Immature natural killer cell (primary cell): Measurements from ENCODE around the gene FAM200B. TPM values are rescaled to one million over a fixed set of nuclear protein-coding genes. Genes with fewer than 3 reads are reported as not detected.

ENCODE experiments used
- DNase-seq, 3 donors: peaks; one replicate each; pipeline ENCODE4 v3.0.0; 2022; ENCODE audit warnings: mixed read lengths in 1 of 3
- H3K27ac Mint-ChIP-seq, 6 donors: one replicate each; pipeline ENCODE4 v1.8.0; 2020; ENCODE audit warnings: mixed read lengths in 6 of 6, mild to moderate bottlenecking in 5 of 6, inconsistent platforms in 4 of 6, moderate library complexity in 3 of 6
- H3K27me3 Mint-ChIP-seq, 3 donors: one replicate each; pipeline ENCODE4 v1.8.0; 2020 to 2021; ENCODE audit warnings: low read depth in 3 of 3, mild to moderate bottlenecking in 3 of 3, mixed read lengths in 3 of 3, moderate library complexity in 3 of 3, inconsistent platforms in 1 of 3
- H3K36me3 Mint-ChIP-seq, 3 donors: one replicate each; pipeline ENCODE4 v1.8.0; 2020; ENCODE audit warnings: mixed read lengths in 3 of 3, inconsistent platforms in 2 of 3, mild to moderate bottlenecking in 2 of 3
- H3K4me1 Mint-ChIP-seq, 2 donors: one replicate each; pipeline ENCODE4 v1.8.0; 2020; ENCODE audit warnings: inconsistent platforms in 2 of 2, mild to moderate bottlenecking in 2 of 2, mixed read lengths in 2 of 2, moderate library complexity in 1 of 2
- H3K4me3 Mint-ChIP-seq, 5 donors: one replicate each; pipeline ENCODE4 v1.8.0; 2020; ENCODE audit warnings: mild to moderate bottlenecking in 5 of 5, mixed read lengths in 5 of 5, inconsistent platforms in 3 of 5, moderate library complexity in 3 of 5
- H3K9me3 Mint-ChIP-seq, 6 donors: one replicate each; pipeline ENCODE4 v1.8.0; 2020; ENCODE audit warnings: mild to moderate bottlenecking in 6 of 6, mixed read lengths in 6 of 6, inconsistent platforms in 4 of 6, moderate library complexity in 3 of 6
- polyA plus RNA-seq, 3 donors: library from polyadenylated mRNA; unstranded; fragments of 300-500 nt; fragmentation: Illumina TruSeq; gene quantifications; one replicate each; pipeline ENCODE4 v1.2.3, GENCODE V29; 2021

FAM200B gene
- polyA plus RNA-seq, 3 donors from 2014 or later: 47.9 to 58.3 (median 50.2) TPM

GRCh38 chr4:15675356-15675755 is 6.3 kb upstream of the FAM200B start:
- no peak overlapping the region for H3K27ac Mint-ChIP-seq
- no peaks in the 10 kb centered on the region for H3K36me3 Mint-ChIP-seq
- peaks cover 0 to 2% of the 10 kb centered on the region in 2 donors for H3K4me1 Mint-ChIP-seq
- no peaks in the 10 kb centered on the region for H3K9me3 Mint-ChIP-seq
- no peak overlapping the region for H3K4me3 Mint-ChIP-seq
- no peak for DNase-seq
- peaks cover 0 to 2% (median 0%) of the 10 kb centered on the region in 3 donors for H3K27me3 Mint-ChIP-seq

- Mint-ChIP-seq H3K27me3 (peaks cover 0 to 2% (median 0%) of the 10 kb centered on the region in 3 donors), H3K4me3 (no peak overlapping the region), H3K9me3 (no peaks in the 10 kb centered on the region), H3K36me3 (no peaks in the 10 kb centered on the region), H3K27ac (no peak overlapping the region), H3K4me1 (peaks cover 2 to 3% of the 10 kb centered on the region in 2 donors)
- no peak for DNase-seq
These were observed 5.6 kb upstream of the FAM200B start for GRCh38 chr4:15676039-15676438.

DNA sequence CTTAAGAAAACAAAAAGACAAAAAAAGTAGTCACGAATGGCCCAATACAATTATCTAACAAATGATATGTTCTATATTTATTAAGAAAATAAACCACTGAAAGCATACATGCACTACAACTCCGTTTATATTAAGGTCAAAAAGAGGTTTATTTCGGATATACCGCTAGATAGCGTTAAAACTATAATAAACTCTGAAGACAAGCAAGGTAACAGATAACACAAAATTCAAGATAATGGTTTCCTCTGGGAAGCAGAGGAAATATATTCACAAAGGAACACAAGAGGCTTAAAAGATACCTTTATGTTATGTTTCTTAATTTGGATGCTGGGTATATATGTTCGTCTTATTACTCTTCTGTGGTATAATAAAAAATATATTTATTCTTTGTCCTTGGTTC is 4.7 kb upstream of the FAM200B start:
- Mint-ChIP-seq H3K27me3 (peaks cover 0 to 7% (median 4%) of the 10 kb centered on the region in 3 donors), H3K9me3 (no peaks in the 10 kb centered on the region), H3K27ac (no peak overlapping the region), H3K36me3 (no peaks in the 10 kb centered on the region), H3K4me3 (no peak overlapping the region), H3K4me1 (peaks cover 6 to 11% of the 10 kb centered on the region in 2 donors)
- DNase-seq: no peak

GRCh38 chr4:15677507-15677988 is 4.1 kb upstream of the FAM200B start:
- Mint-ChIP-seq H3K27ac (no peak overlapping the region), H3K36me3 (no peaks in the 10 kb centered on the region), H3K4me1 (peaks cover 13 to 18% of the 10 kb centered on the region in 2 donors)

DNA sequence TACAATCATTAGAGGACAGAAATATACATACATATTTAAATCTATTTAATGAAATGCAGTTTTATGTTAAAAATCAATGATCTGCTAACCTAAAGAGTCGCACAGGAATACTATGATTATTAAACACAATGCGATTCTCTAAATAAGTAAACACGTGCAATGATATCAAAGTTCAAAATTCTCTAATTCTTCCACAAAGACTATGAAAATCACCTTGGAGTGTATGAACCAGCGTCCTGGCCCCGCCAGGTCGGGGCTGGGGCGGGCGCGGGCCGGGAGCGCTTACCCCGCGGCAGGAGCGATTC is 608 bp upstream of the FAM200B start:
- no peak for DNase-seq
- peak overlapping the region; percentile 87 to 99 (median 97) for H3K4me3 Mint-ChIP-seq
- peaks cover 0 to 8% (median 8%) of the 10 kb centered on the region in 3 donors for H3K27me3 Mint-ChIP-seq
- peak overlapping the region in 1 of 6 donors; percentile 93 for H3K27ac Mint-ChIP-seq
- H3K9me3 Mint-ChIP-seq: no peaks in the 10 kb centered on the region
- H3K36me3 Mint-ChIP-seq: peaks cover 0 to under 1% (median 0%) of the 10 kb centered on the region in 3 donors
- peaks cover 27 to 40% of the 10 kb centered on the region in 2 donors for H3K4me1 Mint-ChIP-seq

More at GRCh38 chr4:15677507-15677988, 4.1 kb upstream of the FAM200B start:
- no peaks in the 10 kb centered on the region for H3K9me3 Mint-ChIP-seq
- no peak for DNase-seq
- peaks cover 0 to 8% (median 7%) of the 10 kb centered on the region in 3 donors for H3K27me3 Mint-ChIP-seq
- H3K4me3 Mint-ChIP-seq: no peak overlapping the region

GRCh38 chr4:15682242-15683142 is 865 bp downstream of the FAM200B start:
- peaks cover 6 to 14% (median 10%) of the 10 kb centered on the region in 3 donors for H3K36me3 Mint-ChIP-seq
- no peaks in the 10 kb centered on the region for H3K9me3 Mint-ChIP-seq
- peaks cover 0 to 8% (median 8%) of the 10 kb centered on the region in 3 donors for H3K27me3 Mint-ChIP-seq
- H3K4me1 Mint-ChIP-seq: peaks cover 27 to 46% of the 10 kb centered on the region in 2 donors
- H3K4me3 Mint-ChIP-seq: peak overlapping the region; percentile 87 to 99 (median 97)
- H3K27ac Mint-ChIP-seq: peak overlapping the region; percentile 81 to 96 (median 92)
- no peak for DNase-seq

DNA sequence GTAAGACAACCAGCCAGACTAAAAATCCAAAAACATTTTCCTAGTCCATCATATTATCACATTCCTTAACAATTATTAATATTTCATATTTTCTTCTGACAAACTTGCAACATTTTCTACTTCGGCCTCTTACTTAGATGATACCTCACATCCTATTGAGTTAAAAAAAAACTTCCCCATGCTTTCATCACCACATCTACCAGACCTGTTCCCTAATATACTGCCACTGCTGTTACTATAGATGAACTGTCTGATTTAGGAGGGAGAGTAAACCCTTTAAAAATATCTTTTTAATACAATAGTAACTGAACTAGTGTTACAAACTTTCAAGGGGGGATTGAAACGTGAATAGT is 1.5 kb downstream of the FAM200B start:
- peak overlapping the region in 1 of 6 donors; percentile 3 for H3K27ac Mint-ChIP-seq
- no peaks in the 10 kb centered on the region for H3K9me3 Mint-ChIP-seq
- H3K4me1 Mint-ChIP-seq: peaks cover 27 to 46% of the 10 kb centered on the region in 2 donors
- peaks cover 0 to 8% (median 8%) of the 10 kb centered on the region in 3 donors for H3K27me3 Mint-ChIP-seq
- DNase-seq: no peak
- H3K4me3 Mint-ChIP-seq: peak overlapping the region in 4 of 5 donors; percentile 11 to 44 (median 24)
- peaks cover 7 to 14% (median 14%) of the 10 kb centered on the region in 3 donors for H3K36me3 Mint-ChIP-seq

DNA sequence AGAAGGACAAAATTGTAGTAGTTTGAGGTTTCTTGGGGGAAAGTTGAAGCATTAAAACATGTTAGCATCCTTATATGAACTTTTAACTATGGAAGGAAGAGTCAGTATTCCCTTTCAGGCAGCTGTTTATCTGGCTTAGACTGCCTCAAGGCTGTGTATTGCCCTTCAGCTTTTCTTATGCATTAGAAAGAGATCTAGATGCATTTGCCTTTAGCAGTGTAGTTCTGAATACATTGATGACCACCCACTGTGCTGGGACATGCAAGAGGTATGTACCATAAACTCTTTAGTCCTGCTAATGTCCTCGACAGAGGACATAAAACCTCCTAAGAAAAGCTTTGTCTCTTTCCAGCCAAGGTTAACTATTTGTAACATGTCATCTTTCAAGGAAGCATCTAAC is 2.9 kb downstream of the FAM200B start:
- Mint-ChIP-seq H3K36me3 (peaks cover 7 to 19% (median 14%) of the 10 kb centered on the region in 3 donors), H3K4me1 (peaks cover 27 to 46% of the 10 kb centered on the region in 2 donors)

GRCh38 chr4:15688051-15688450 is 6.4 kb downstream of the FAM200B start:
- Mint-ChIP-seq H3K4me1 (peaks cover 9 to 24% of the 10 kb centered on the region in 2 donors), H3K27ac (no peak overlapping the region), H3K27me3 (no peaks in the 10 kb centered on the region), H3K36me3 (peaks cover 7 to 26% (median 14%) of the 10 kb centered on the region in 3 donors), H3K9me3 (no peaks in the 10 kb centered on the region), H3K4me3 (no peak overlapping the region)
- no peak for DNase-seq

More for the DNA sequence above, 2.9 kb downstream of the FAM200B start:
- Mint-ChIP-seq H3K27me3 (peaks cover 0 to 8% (median 8%) of the 10 kb centered on the region in 3 donors), H3K27ac (no peak overlapping the region), H3K9me3 (no peaks in the 10 kb centered on the region), H3K4me3 (no peak overlapping the region)
- no peak for DNase-seq

GRCh38 chr4:15689540-15689939 is 7.9 kb downstream of the FAM200B start:
- no peak overlapping the region for H3K27ac Mint-ChIP-seq
- no peaks in the 10 kb centered on the region for H3K27me3 Mint-ChIP-seq
- no peaks in the 10 kb centered on the region for H3K9me3 Mint-ChIP-seq
- DNase-seq: no peak
- peaks cover 2 to 9% of the 10 kb centered on the region in 2 donors for H3K4me1 Mint-ChIP-seq
- peaks cover 7 to 26% (median 14%) of the 10 kb centered on the region in 3 donors for H3K36me3 Mint-ChIP-seq
- H3K4me3 Mint-ChIP-seq: no peak overlapping the region

DNA sequence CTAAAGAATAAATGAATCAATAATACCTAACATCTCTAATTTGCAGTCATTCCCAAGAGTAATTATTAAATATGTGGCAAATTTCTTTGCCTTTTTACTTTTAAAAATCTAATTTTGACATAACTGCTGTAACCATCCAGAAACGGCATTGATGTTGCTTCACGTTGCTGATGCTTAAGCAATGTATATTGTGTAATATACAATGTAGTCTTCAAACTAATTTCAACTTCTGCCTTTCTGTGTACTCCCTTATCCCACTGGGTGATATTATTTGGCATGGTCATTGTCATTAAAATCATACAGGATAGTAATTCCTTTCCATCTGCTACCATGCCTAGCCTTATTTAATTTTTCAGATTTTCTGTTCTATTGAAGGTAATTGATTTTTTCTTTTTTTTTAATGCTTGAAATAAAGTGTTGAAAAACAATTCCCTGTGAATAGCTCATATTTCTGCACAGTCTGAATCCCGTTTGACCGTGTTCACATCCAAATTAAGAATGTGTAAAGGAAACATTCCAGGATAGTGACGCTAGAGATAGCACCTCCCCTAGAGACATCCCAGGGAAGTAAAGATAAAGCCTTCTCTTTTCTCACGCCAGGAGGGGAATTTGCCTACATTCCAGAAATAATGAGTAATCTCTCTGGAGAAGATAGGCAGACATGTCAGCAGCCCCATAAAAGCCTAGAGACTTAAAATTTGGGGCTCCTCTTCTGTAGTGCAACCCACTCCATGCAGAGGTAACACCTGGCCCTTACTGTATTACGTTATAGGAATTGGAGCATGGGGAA is 8.6 kb downstream of the FAM200B start:
- Mint-ChIP-seq H3K36me3 (peaks cover 7 to 26% (median 14%) of the 10 kb centered on the region in 3 donors), H3K27ac (no peak overlapping the region), H3K4me3 (no peak overlapping the region), H3K4me1 (peaks cover 0 to 8% of the 10 kb centered on the region in 2 donors), H3K9me3 (no peaks in the 10 kb centered on the region), H3K27me3 (no peaks in the 10 kb centered on the region)
- no peak for DNase-seq

GRCh38 chr4:15691346-15692135 is 9.9 kb downstream of the FAM200B start:
- no peaks in the 10 kb centered on the region for H3K27me3 Mint-ChIP-seq
- no peak for DNase-seq
- H3K4me1 Mint-ChIP-seq: peaks cover 0 to 1% of the 10 kb centered on the region in 2 donors
- H3K4me3 Mint-ChIP-seq: no peak overlapping the region
- H3K36me3 Mint-ChIP-seq: peaks cover 4 to 20% (median 10%) of the 10 kb centered on the region in 3 donors
- H3K9me3 Mint-ChIP-seq: no peaks in the 10 kb centered on the region
- no peak overlapping the region for H3K27ac Mint-ChIP-seq

DNA sequence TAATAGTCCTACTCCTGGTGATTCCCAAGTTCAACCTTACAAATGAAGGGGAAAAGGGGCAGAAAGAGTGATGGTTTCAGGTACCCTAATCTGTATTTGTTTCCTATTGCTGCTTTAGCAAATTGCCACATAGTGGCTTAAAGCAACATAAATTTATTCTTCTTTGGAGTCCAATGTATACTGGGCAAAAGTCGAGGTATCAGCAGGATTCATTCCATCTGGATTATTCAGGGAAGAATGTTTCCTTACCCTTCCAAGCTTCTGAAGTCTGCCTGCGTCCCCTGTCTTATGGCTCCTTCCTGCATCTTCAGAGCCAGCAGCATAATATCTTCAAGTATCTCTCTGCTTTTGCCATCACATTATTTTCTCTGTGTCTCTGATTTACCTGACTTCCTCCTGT is 11.0 kb downstream of the FAM200B start:
- Mint-ChIP-seq H3K4me1 (peaks cover 0 to 4% of the 10 kb centered on the region in 2 donors), H3K4me3 (no peak overlapping the region), H3K27ac (peak overlapping the region in 1 of 6 donors; percentile 4), H3K27me3 (peaks cover 1 to 4% (median 1%) of the 10 kb centered on the region in 3 donors), H3K9me3 (no peaks in the 10 kb centered on the region), H3K36me3 (peaks cover 0 to 14% (median under 1%) of the 10 kb centered on the region in 3 donors)
- DNase-seq: no peak
